Measurements from ENCODE around the gene MAK. TPM values are rescaled to one million over a fixed set of nuclear protein-coding genes. Genes with fewer than 3 reads are reported as not detected.
A peak's percentile ranks its signal among the peaks of the same experiment; 100 is the strongest.
"Not testable (repeated sequence)": the region's sequence is repeated elsewhere in the genome, so short reads cannot be mapped to it uniquely, and the experiment has no call there.

MAK gene, protein sequence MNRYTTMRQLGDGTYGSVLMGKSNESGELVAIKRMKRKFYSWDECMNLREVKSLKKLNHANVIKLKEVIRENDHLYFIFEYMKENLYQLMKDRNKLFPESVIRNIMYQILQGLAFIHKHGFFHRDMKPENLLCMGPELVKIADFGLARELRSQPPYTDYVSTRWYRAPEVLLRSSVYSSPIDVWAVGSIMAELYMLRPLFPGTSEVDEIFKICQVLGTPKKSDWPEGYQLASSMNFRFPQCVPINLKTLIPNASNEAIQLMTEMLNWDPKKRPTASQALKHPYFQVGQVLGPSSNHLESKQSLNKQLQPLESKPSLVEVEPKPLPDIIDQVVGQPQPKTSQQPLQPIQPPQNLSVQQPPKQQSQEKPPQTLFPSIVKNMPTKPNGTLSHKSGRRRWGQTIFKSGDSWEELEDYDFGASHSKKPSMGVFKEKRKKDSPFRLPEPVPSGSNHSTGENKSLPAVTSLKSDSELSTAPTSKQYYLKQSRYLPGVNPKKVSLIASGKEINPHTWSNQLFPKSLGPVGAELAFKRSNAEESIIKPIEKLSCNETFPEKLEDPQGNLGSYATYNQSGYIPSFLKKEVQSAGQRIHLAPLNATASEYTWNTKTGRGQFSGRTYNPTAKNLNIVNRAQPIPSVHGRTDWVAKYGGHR
- 0.45 TPM for polyA plus RNA-seq (2012; ENCODE audit: missing spikeins)

- TF ChIP-seq POLR2A (IDR thresholded peaks at IDR 0.05; ENCODE audit: low read depth, low read length) = no peak; the same call in 1 of the 2 replicates
- TF ChIP-seq TAF1 (IDR thresholded peaks at IDR 0.05; ENCODE audit: borderline replicate concordance, low read depth, low read length) = no peak
- TF ChIP-seq POLR2AphosphoS5 (IDR thresholded peaks at IDR 0.05; ENCODE audit: low read depth, low read length) = no peak
- FAIRE-seq (peak; percentile 98), DNase-seq (ENCODE audit: insufficient read length) (peak; percentile 90)
Measured at GRCh38 chr6:10837995-10838793, at the start of gene MAK. Gene MAK, minus strand, starts transcription at chr6:10838539. Its CDS starts 7,891 bp downstream, at chr6:10830648.

DNA sequence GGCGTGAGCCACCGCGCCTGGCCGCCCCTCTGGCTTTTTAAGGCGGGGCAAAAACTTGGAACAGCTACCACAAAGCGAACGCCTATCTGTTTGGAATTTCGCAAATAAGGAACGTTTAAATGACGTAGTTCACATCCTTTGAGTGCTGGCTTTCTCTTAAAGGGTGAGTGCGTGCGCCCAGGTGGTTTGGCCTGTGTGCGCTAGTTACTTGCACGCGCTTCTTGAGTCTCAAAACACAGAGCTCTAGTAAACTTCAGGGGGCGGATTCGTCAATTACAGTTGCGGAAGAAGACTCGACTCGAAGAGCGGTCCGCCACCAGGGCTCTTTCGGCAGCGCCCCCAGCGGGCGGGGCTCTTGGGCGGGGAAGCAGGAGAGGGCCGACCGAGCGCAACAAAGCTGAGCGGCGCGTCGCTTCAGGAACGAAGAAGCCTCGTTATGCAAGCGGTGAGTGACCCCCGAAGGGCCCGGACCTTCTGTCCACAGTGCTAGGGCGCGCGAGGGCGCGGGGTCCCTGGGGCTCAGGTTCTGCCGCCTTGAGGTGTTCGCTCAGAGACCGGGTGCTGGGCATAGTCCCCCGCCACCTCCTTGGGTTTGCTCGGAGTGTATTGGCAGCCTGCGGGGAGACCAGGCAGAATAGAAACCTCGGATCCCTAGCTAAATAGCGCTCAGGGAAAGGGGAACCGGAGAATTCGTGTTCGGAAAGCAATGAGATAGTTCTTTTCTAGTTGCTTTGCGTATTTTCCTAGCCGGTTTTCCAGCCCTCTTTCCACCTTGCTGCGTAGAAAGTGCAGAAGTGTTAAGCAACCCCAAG, 48.6 kb upstream of the MAK start, which contains the start of gene SYCP2L:
SYCP2L (plus strand) TSS at position 362 of the 812 bp plus-strand sequence; CDS start at position 437, 75 bp downstream.
- no peak for DNase-seq (ENCODE audit: insufficient read length)
- no peak for FAIRE-seq
- no peak for TF ChIP-seq POLR2A (IDR thresholded peaks at IDR 0.05; ENCODE audit: low read depth, low read length)
- TF ChIP-seq POLR2AphosphoS5 (IDR thresholded peaks at IDR 0.05; ENCODE audit: low read depth, low read length) = no peak
- TF ChIP-seq TAF1 (IDR thresholded peaks at IDR 0.05; ENCODE audit: borderline replicate concordance, low read depth, low read length) = no peak

DNA sequence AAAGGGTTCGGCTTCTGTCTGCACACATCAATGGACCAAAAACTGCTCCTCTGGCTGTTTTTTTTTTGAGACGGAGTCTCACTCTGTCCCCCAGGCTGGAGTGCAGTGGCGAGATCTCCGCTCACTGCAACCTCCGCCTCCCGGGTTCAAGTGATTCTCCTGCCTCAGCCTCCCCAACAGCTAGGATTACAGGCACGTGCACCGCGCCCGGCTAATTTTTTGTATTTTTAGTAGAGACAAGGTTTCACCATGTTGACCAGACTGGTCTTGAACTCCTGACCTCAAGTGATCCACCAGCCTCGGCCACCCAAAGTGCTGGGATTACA, 48.0 kb upstream of the MAK start:
- not testable (repeated sequence) for DNase-seq (ENCODE audit: insufficient read length)

GRCh38 chr6:10884245-10884972, 46.1 kb upstream of the MAK start:
- DNase-seq (ENCODE audit: insufficient read length) = no peak
- FAIRE-seq = no peak

More for the DNA sequence above, 48.0 kb upstream of the MAK start:
- not testable (repeated sequence) for FAIRE-seq

DNA sequence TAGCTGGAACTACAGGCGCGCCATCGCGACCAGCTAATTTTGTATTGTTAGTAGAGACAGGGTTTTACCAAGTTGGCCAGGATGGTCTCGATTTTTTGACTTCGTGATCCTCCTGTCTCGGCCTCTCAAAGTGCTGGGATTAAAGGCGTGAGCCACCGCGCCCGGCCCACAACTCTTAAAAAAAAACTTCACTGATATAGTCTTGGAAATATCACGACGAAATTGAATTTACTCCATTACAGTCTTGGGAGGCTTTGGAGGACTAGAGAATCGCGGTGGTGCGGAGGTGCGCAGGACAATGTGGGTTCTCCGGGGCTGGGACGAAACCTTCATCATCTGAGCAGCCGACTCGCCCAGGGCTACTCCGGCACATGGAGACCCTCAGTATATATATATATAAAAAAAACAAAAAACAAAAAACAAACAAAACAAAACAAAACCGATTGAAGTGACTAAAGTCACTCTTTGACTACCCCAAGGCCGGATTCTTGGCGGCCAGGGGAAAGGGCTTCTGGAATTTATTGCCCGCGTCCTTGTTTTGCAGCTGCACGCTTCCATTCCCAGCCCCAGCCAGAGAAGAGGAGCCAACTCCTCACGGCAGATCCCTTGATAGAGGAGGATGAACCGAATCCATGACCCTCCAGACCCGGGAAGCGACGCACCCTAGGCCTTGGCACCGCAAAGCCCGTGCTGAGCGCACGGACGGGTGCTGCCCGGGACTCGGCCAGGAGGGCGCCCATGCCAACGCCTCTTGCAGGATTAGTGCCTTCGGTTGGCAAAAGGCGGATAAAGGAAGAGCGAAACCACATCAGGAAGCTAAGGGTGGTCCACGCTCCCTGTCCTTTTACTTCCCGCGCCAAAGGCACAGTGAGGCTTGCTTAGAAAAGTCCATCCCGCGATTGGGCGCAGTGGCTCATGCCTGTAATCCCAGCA, 45.2 kb upstream of the MAK start:
- DNase-seq (ENCODE audit: insufficient read length) (no peak), FAIRE-seq (no peak)
- TF ChIP-seq POLR2A (IDR thresholded peaks at IDR 0.05; ENCODE audit: low read depth, low read length) = no peak
- no peak for TF ChIP-seq TAF1 (IDR thresholded peaks at IDR 0.05; ENCODE audit: borderline replicate concordance, low read depth, low read length)
- no peak for TF ChIP-seq POLR2AphosphoS5 (IDR thresholded peaks at IDR 0.05; ENCODE audit: low read depth, low read length)

More at GRCh38 chr6:10884245-10884972, 46.1 kb upstream of the MAK start:
- TF ChIP-seq TAF1 (IDR thresholded peaks at IDR 0.05; ENCODE audit: borderline replicate concordance, low read depth, low read length) (no peak), POLR2A (IDR thresholded peaks at IDR 0.05; ENCODE audit: low read depth, low read length) (no peak), POLR2AphosphoS5 (IDR thresholded peaks at IDR 0.05; ENCODE audit: low read depth, low read length) (no peak)

- DNase-seq (ENCODE audit: insufficient read length) = no peak
Measured at GRCh38 chr6:10882657-10883171, 44.4 kb upstream of the MAK start.

DNA sequence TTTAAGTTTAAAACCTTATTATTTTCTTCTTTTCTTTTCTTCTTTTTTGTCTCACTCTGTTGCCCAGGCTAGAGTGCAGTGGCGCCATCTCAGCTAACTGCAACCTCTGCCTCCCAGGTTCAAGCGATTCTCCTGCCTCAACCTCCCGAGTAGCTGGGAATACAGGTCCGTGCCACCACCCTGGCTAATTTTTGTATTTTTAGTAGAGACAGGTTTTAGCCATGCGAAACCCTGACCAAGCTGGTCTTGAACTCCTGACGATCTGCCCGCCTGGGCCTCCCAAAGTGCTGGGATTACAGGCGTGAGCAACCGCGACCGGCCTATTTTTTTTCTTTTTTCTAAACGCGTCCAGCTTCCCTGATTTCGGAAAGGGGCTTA, 43.9 kb upstream of the MAK start:
- not testable (repeated sequence) for FAIRE-seq; DNase-seq (ENCODE audit: insufficient read length)

More at GRCh38 chr6:10882657-10883171, 44.4 kb upstream of the MAK start:
- TF ChIP-seq POLR2A (IDR thresholded peaks at IDR 0.05; ENCODE audit: low read depth, low read length) (no peak), POLR2AphosphoS5 (IDR thresholded peaks at IDR 0.05; ENCODE audit: low read depth, low read length) (no peak), TAF1 (IDR thresholded peaks at IDR 0.05; ENCODE audit: borderline replicate concordance, low read depth, low read length) (no peak)
- no peak for FAIRE-seq

GRCh38 chr6:10880366-10880765, 42.0 kb upstream of the MAK start:
- no peak for DNase-seq (ENCODE audit: insufficient read length)
- FAIRE-seq = no peak
- TF ChIP-seq TAF1 (IDR thresholded peaks at IDR 0.05; ENCODE audit: borderline replicate concordance, low read depth, low read length) = no peak
- no peak for TF ChIP-seq POLR2AphosphoS5 (IDR thresholded peaks at IDR 0.05; ENCODE audit: low read depth, low read length)
- TF ChIP-seq POLR2A (IDR thresholded peaks at IDR 0.05; ENCODE audit: low read depth, low read length) = no peak

DNA sequence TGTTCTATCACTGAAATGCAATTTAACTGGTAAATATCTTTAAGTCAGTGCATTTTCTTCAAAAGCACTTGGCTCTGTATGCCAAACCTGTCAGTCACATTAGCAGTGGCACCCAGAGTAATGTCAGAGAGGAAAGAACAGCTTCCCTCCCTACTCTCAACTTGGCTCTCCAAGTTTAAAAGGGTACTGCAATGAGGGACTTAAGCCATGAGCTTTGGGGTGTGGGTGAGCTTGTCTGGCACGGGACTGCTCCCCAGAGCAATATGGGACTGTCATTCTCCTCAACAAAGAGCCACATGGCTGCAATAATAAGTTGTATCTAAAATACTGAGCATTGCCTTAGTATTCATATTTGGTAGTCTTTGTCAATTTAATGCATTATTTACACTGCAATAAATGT, 39.5 kb upstream of the MAK start:
- no peak for FAIRE-seq
- DNase-seq (ENCODE audit: insufficient read length) = no peak
- TF ChIP-seq TAF1 (IDR thresholded peaks at IDR 0.05; ENCODE audit: borderline replicate concordance, low read depth, low read length) = no peak
- TF ChIP-seq POLR2AphosphoS5 (IDR thresholded peaks at IDR 0.05; ENCODE audit: low read depth, low read length) = no peak
- no peak for TF ChIP-seq POLR2A (IDR thresholded peaks at IDR 0.05; ENCODE audit: low read depth, low read length)
